Panc1 (cell line): Measurements from ENCODE around the gene CMYA5.

Source experiments
- SIN3A ChIP-seq: IDR thresholded peaks from 2 replicates; pipeline ENCODE4 v1.6.1; 2012; ENCODE audit warnings: low read depth, mild to moderate bottlenecking, low read length, moderate library complexity, borderline replicate concordance; ENCODE audit not compliant: insufficient read depth
- TF ChIP-seq, protein P1 (sequence below): fragments of 450-650 bp; IDR thresholded peaks from 2 replicates; pipeline ENCODE4 v1.5.1; 2017; ENCODE audit warnings: mild to moderate bottlenecking

- TF ChIP-seq SIN3A, result no peak
- TF ChIP-seq, protein P1, sequence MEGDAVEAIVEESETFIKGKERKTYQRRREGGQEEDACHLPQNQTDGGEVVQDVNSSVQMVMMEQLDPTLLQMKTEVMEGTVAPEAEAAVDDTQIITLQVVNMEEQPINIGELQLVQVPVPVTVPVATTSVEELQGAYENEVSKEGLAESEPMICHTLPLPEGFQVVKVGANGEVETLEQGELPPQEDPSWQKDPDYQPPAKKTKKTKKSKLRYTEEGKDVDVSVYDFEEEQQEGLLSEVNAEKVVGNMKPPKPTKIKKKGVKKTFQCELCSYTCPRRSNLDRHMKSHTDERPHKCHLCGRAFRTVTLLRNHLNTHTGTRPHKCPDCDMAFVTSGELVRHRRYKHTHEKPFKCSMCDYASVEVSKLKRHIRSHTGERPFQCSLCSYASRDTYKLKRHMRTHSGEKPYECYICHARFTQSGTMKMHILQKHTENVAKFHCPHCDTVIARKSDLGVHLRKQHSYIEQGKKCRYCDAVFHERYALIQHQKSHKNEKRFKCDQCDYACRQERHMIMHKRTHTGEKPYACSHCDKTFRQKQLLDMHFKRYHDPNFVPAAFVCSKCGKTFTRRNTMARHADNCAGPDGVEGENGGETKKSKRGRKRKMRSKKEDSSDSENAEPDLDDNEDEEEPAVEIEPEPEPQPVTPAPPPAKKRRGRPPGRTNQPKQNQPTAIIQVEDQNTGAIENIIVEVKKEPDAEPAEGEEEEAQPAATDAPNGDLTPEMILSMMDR, result no peak
These were observed 23.1 kb downstream of the CMYA5 start for GRCh38 chr5:79712741-79713140.
